Activated B cell treated with CpG ODN at 0.5 μM for 24 hours (primary cell): Measurements from ENCODE around the gene PRSS50. TPM values are rescaled to one million over a fixed set of nuclear protein-coding genes. Genes with fewer than 3 reads are reported as not detected.

Experiments
- ATAC-seq: fragments of 200-7000 bp; cut with Tn5 transposase; one replicate; pipeline ENCODE4 v1.10.0; 2021; ENCODE audit warnings: low read depth, mild to moderate bottlenecking, moderate library complexity
- CTCF ChIA-PET: fragments of 350-600 bp; sonication (Branson Sonifier 250); formaldehyde crosslinking; loops from one replicate; lab custom pipeline; 2021; ENCODE audit warnings: antibody characterized with exemption; lab: Charles Lee
- POLR2A ChIA-PET: fragments of 350-600 bp; sonication (Branson Sonifier 250); formaldehyde crosslinking; loops from one replicate; lab custom pipeline; 2021; ENCODE audit warnings: antibody characterized with exemption; lab: Charles Lee
- DNase-seq: peaks from one replicate; pipeline ENCODE4 v3.0.0; 2022
- H3K27ac Mint-ChIP-seq: one replicate; pipeline ENCODE4 v1.8.0; 2020; ENCODE audit warnings: mixed read lengths
- H3K27me3 Mint-ChIP-seq: one replicate; pipeline ENCODE4 v1.8.0; 2021; ENCODE audit warnings: mixed read lengths
- H3K36me3 Mint-ChIP-seq: one replicate; pipeline ENCODE4 v1.8.0; 2021; ENCODE audit warnings: low read depth, mixed read lengths
- H3K4me1 Mint-ChIP-seq: one replicate; pipeline ENCODE4 v1.8.0; 2021; ENCODE audit warnings: mixed read lengths
- H3K4me3 Mint-ChIP-seq: one replicate; pipeline ENCODE4 v1.8.0; 2020; ENCODE audit warnings: mild to moderate bottlenecking, mixed read lengths
- H3K9me3 Mint-ChIP-seq: one replicate; pipeline ENCODE4 v1.8.0; 2020; ENCODE audit warnings: mixed read lengths
- intact Hi-C: fragments of 100-400 bp; cut with micrococcal nuclease; formaldehyde crosslinking; loops from one replicate; pipeline ENCODE4 v1.15.1; 2024
- total RNA-seq: library from RNA; stranded (reverse); gene quantifications from 2 replicates; pipeline ENCODE4 v1.2.3, GENCODE V29; 2022
- TF ChIP-seq, protein P1 (sequence below): fragments of 200-600 bp; IDR thresholded peaks from one replicate; pipeline ENCODE4 v1.8.0; 2022; ENCODE audit warnings: antibody characterized with exemption, mild to moderate bottlenecking

PRSS50 gene
- total RNA-seq, 1 donor from 2014 or later, result not detected

DNA sequence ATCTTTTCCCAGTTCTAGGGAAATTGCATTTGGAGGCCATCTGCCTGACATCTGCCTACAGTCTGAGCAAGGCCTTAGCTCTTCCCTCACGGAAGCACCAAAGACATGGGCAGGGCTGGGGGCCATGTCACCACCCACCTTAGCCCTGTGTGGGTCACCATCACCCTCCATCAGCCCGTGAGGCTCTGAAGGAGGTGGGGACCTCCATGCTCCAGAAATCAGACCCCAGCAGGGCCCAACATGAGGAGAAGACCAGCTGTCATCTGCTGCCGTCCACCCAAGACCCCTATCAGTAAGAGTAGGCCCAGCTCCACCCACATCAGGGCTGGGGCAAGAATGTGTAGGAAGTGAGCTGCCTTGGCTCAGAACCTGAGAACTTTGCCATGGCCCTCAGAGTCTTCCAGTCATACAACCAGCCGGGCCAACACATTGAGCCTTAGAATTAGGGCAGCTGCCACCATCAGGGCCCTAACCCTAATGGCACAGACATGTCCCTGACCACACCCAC, 14.6 kb downstream of the PRSS50 start:
- ChIA-PET POLR2A (no interaction called here), CTCF (interaction anchor here (1.4 to 1.5 kb wide), 2 partner anchors 192 to 206 kb away, joined by 7 to 9 read pairs; no protein-coding TSS in a partner anchor)
- ATAC-seq, result no peak
- no peak for DNase-seq
- Mint-ChIP-seq H3K4me1 (no peaks in the 10 kb centered on the region), H3K36me3 (no peaks in the 10 kb centered on the region), H3K27me3 (peaks cover 15% of the 10 kb centered on the region), H3K4me3 (no peak overlapping the region), H3K27ac (no peak overlapping the region), H3K9me3 (no peaks in the 10 kb centered on the region)
- TF ChIP-seq, protein P1, sequence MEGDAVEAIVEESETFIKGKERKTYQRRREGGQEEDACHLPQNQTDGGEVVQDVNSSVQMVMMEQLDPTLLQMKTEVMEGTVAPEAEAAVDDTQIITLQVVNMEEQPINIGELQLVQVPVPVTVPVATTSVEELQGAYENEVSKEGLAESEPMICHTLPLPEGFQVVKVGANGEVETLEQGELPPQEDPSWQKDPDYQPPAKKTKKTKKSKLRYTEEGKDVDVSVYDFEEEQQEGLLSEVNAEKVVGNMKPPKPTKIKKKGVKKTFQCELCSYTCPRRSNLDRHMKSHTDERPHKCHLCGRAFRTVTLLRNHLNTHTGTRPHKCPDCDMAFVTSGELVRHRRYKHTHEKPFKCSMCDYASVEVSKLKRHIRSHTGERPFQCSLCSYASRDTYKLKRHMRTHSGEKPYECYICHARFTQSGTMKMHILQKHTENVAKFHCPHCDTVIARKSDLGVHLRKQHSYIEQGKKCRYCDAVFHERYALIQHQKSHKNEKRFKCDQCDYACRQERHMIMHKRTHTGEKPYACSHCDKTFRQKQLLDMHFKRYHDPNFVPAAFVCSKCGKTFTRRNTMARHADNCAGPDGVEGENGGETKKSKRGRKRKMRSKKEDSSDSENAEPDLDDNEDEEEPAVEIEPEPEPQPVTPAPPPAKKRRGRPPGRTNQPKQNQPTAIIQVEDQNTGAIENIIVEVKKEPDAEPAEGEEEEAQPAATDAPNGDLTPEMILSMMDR, result no peak
- intact Hi-C loops, result no loop called here

DNA sequence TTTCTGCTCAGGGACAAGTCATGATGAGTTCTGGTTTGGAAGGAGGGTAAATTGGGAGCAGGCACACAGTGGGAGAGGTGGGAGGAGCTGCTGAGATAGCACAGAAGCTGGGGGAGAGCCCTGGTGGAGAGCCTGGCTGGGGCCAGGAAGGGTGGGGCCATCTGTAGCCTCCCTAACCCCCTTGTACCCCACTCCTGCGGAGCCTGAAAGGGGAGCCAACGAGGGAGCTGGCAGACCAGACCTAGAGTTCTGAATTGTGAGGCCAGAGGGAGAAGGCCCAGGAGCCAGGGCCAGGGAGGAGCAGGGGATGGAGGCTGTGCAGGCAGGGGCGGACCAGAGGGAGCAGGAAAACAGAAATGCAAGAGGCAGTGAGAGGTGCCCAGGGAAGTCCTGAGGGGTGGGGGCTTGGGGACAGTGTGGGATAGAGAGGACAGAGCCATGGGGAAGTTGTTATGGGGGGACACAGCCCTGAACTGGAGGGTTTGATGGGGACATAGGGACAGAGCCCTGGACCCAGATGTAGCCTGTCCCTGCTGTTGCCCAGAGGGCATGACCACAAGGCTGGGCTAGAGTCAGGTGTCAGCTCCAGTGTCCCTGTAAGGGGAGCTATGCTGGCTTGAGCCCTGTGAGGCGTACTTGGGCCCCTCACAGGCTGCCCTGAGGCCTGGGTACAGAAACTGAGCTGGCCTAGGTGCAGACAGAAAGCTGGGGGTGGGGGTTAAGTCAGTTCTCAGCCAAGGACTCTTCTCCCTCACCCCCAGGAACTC, 15.2 kb downstream of the PRSS50 start:
- ATAC-seq (no peak), DNase-seq (no peak)
- no peaks in the 10 kb centered on the region for H3K9me3 Mint-ChIP-seq
- ChIA-PET POLR2A (no interaction called here), CTCF (interaction anchor here (1.4 to 1.5 kb wide), 2 partner anchors 193 to 207 kb away, joined by 7 to 9 read pairs; no protein-coding TSS in a partner anchor)
- TF ChIP-seq, protein P1, result no peak
- intact Hi-C loops, result no loop called here
- H3K36me3 Mint-ChIP-seq, result no peaks in the 10 kb centered on the region
- no peak overlapping the region for H3K27ac Mint-ChIP-seq
- H3K27me3 Mint-ChIP-seq, result peaks cover 15% of the 10 kb centered on the region
- no peaks in the 10 kb centered on the region for H3K4me1 Mint-ChIP-seq
- no peak overlapping the region for H3K4me3 Mint-ChIP-seq

DNA sequence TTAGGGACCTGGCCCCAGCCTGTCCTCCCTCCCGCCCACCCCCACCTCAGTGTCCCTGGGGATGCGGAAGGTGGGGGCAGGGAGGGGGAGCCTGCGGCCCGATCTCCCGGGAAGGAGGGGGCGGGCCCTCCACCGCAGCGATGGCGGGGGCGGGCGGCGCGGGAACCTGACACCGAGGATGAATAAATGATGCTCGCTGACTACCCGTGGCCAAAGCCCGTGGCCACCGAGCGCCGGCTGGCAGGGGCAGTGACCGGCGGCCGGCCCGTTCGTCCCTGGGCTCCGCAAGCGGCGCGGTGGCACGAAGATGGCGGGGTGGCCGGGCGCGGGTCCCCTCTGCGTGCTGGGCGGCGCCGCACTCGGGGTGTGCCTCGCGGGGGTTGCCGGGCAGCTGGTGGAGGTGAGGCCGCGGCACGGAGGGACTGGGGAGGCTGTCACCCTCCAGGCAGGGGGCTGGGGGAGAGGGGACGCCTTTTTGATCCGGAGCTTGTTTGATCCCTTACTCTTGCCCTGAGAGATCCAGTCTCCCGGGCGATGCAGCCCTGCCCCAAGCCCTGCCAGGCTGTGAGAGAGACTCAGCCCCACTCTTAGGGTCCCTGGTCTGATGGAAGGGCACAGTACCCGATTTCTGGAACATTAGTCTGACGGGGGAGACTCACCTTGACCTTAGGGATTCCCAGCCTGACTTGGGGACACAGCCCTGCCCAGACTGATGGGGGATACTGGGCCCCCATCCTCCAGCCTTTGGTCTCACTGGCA, 16.3 kb downstream of the PRSS50 start, which contains the start of gene TMIE:
Gene TMIE (plus strand): TSS at position 212 of the 759 bp plus-strand sequence. CDS start 96 bp downstream, at position 308.
- no peak for ATAC-seq
- H3K4me3 Mint-ChIP-seq, result peak within 1 kb of the TSS; percentile 38
- ChIA-PET POLR2A (no interaction called here), CTCF (no interaction called here)
- H3K9me3 Mint-ChIP-seq, result no peaks in the 10 kb centered on the region
- intact Hi-C loops, result no loop called here
- DNase-seq, result no peak
- H3K27me3 Mint-ChIP-seq, result peaks cover 15% of the 10 kb centered on the region
- no peaks in the 10 kb centered on the region for H3K4me1 Mint-ChIP-seq
- TF ChIP-seq, protein P1, result no peak
- H3K36me3 Mint-ChIP-seq, result no peaks in the 10 kb centered on the region
- H3K27ac Mint-ChIP-seq, result no peak within 1 kb of the TSS

DNA sequence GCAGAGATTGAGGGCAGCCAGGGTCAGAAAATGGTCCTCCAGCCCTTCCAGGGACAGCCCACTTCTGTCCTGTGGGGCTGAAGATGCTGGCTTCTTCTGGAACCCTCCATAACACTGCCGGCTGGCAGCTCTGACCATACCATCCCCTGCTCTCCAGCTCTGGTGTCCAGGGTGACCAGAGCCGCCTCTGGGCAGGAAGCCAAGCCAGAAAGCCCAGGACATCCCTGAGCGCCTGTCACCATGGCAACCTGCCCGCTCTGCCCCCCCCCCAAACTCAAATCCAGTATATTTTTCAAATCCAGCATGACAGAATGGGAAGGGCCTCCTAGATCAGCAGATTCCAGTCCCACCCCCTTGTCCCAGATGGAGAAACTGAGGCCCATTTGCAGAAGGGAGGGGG, 16.9 kb downstream of the PRSS50 start:
- ChIA-PET CTCF (no interaction called here), POLR2A (no interaction called here)
- H3K36me3 Mint-ChIP-seq, result no peaks in the 10 kb centered on the region
- intact Hi-C loops, result no loop called here
- no peak for ATAC-seq
- peaks cover 3% of the 10 kb centered on the region for H3K4me1 Mint-ChIP-seq
- TF ChIP-seq, protein P1, result no peak
- no peak overlapping the region for H3K27ac Mint-ChIP-seq
- peaks cover 15% of the 10 kb centered on the region for H3K27me3 Mint-ChIP-seq
- no peak for DNase-seq
- peak overlapping the region; percentile 38 for H3K4me3 Mint-ChIP-seq
- no peaks in the 10 kb centered on the region for H3K9me3 Mint-ChIP-seq
